ENCODE data around the gene PITPNB. TPM values are rescaled to one million over a fixed set of nuclear protein-coding genes. Genes with fewer than 3 reads are reported as not detected.

PITPNB gene
- total and polyA plus RNA-seq, 2 of the 13 experiments (the other 11 are each of a cell fraction or from before 2014, with no cell fraction given): 17.0 to 30.1 TPM

- no peak for TF ChIP-seq RFX3 (CRISPR knock-in tag; IDR thresholded peaks at IDR 0.05)
- TF ChIP-seq, protein P1, sequence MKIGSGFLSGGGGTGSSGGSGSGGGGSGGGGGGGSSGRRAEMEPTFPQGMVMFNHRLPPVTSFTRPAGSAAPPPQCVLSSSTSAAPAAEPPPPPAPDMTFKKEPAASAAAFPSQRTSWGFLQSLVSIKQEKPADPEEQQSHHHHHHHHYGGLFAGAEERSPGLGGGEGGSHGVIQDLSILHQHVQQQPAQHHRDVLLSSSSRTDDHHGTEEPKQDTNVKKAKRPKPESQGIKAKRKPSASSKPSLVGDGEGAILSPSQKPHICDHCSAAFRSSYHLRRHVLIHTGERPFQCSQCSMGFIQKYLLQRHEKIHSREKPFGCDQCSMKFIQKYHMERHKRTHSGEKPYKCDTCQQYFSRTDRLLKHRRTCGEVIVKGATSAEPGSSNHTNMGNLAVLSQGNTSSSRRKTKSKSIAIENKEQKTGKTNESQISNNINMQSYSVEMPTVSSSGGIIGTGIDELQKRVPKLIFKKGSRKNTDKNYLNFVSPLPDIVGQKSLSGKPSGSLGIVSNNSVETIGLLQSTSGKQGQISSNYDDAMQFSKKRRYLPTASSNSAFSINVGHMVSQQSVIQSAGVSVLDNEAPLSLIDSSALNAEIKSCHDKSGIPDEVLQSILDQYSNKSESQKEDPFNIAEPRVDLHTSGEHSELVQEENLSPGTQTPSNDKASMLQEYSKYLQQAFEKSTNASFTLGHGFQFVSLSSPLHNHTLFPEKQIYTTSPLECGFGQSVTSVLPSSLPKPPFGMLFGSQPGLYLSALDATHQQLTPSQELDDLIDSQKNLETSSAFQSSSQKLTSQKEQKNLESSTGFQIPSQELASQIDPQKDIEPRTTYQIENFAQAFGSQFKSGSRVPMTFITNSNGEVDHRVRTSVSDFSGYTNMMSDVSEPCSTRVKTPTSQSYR (CRISPR knock-in tag; IDR thresholded peaks at IDR 0.05; ENCODE audit: borderline replicate concordance): no peak
- no peak for TF ChIP-seq PREB (CRISPR knock-in tag; IDR thresholded peaks at IDR 0.05)
- no peak for TF ChIP-seq ZNF256 (CRISPR knock-in tag; conservative IDR thresholded peaks at IDR 0.05)
- TF ChIP-seq, protein P2, sequence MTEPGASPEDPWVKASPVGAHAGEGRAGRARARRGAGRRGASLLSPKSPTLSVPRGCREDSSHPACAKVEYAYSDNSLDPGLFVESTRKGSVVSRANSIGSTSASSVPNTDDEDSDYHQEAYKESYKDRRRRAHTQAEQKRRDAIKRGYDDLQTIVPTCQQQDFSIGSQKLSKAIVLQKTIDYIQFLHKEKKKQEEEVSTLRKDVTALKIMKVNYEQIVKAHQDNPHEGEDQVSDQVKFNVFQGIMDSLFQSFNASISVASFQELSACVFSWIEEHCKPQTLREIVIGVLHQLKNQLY (CRISPR knock-in tag; IDR thresholded peaks at IDR 0.05): no peak
- no peak for TF ChIP-seq FOXP1 (IDR thresholded peaks at IDR 0.05)
- TF ChIP-seq FOXP1 (CRISPR knock-in tag; IDR thresholded peaks at IDR 0.05): 0 out of 2 replicates have a peak, but pooled peaks have one; percentile 17
- no peak for TF ChIP-seq PBX3 (CRISPR knock-in tag; IDR thresholded peaks at IDR 0.05; ENCODE audit: borderline replicate concordance)
- TF ChIP-seq KDM5A (IDR thresholded peaks at IDR 0.05; ENCODE audit: borderline replicate concordance, low read length): no peak
- TF ChIP-seq ZFP37 (CRISPR knock-in tag; IDR thresholded peaks at IDR 0.05; ENCODE audit: borderline replicate concordance): no peak
- TF ChIP-seq, protein P3, sequence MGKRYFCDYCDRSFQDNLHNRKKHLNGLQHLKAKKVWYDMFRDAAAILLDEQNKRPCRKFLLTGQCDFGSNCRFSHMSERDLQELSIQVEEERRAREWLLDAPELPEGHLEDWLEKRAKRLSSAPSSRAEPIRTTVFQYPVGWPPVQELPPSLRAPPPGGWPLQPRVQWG (CRISPR knock-in tag; IDR thresholded peaks at IDR 0.05; ENCODE audit: borderline replicate concordance, low read depth): no peak
- no peak for TF ChIP-seq CBX1 (IDR thresholded peaks at IDR 0.05; ENCODE audit: low read depth)
- TF ChIP-seq ZNF124 (CRISPR knock-in tag; IDR thresholded peaks at IDR 0.05): no peak
- TF ChIP-seq ARNTL (CRISPR knock-in tag; IDR thresholded peaks at IDR 0.05): no peak
- TF ChIP-seq HDAC6 (IDR thresholded peaks at IDR 0.05; ENCODE audit: low read depth, low read length): no peak
- TF ChIP-seq ASH2L (IDR thresholded peaks at IDR 0.05; ENCODE audit: insufficient read length, low read depth, low read length): peak; percentile 99
- no peak for TF ChIP-seq CC2D1A (CRISPR knock-in tag; IDR thresholded peaks at IDR 0.05)
- TF ChIP-seq ZNF678 (CRISPR knock-in tag; IDR thresholded peaks at IDR 0.05): no peak
- TF ChIP-seq MYPOP (CRISPR knock-in tag; IDR thresholded peaks at IDR 0.05): no peak
- no peak for TF ChIP-seq SMAD1 (CRISPR knock-in tag; IDR thresholded peaks at IDR 0.05; ENCODE audit: borderline replicate concordance, low read depth)
These were observed 48.5 kb downstream of the PITPNB start (continued) for GRCh38 chr22:27870234-27871191.
